Rectal smooth muscle tissue (tissue), 1 donor: ENCODE measurements around the gene TMEM11.

ENCODE experiments used
- H3K27ac ChIP-seq: one replicate; pipeline ENCODE4 v1.7.0; 2013; ENCODE audit warnings: low read depth, low read length, inconsistent platforms
- H3K27me3 ChIP-seq: one replicate; pipeline ENCODE4 v1.7.0; 2013; ENCODE audit warnings: low read length; ENCODE audit not compliant: control insufficient read depth, insufficient read depth
- H3K36me3 ChIP-seq: one replicate; pipeline ENCODE4 v1.7.0; 2013; ENCODE audit warnings: low read length; ENCODE audit not compliant: control insufficient read depth, insufficient read depth
- H3K4me1 ChIP-seq: one replicate; pipeline ENCODE4 v1.7.0; 2013; ENCODE audit warnings: low read length; ENCODE audit not compliant: control insufficient read depth, insufficient read depth
- H3K4me3 ChIP-seq: one replicate; pipeline ENCODE4 v1.7.0; 2013; ENCODE audit warnings: low read length
- H3K9ac ChIP-seq: one replicate; pipeline ENCODE4 v1.7.0; 2013; ENCODE audit warnings: low read length

Gene TMEM11

DNA sequence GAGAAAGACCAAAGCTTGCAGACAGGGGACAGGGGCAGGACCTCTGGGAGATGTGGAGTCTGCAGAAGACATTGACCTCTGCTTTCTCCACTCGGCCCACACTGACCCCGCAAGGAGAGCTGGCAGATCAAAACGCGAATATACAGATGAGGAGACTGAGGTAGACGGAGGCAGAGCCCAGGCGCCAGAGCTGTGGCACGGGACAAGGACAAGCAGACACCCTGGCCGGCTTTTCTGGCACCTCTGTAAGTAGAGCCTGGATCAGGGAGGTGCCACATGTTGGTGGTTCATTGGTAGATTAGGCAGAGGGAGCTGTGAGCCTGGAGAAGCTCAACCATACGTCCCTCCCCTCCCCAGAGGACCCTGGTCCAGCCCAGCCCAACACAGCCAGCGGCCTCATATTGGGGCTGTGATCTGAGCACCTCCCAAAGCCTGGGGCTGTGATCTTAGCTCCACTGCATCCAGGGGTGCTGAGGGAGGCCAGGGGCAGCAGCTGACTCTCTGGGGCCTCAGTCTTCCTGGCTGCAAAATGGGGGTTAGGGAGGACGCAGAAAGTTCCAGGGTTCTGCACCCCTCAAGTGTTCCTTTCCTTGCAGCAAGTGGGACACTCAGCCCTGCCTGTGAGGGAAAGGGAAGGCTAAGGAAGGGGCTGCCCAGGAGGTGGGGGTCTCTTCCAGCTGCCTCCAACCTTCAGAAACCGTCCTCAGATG is 35.3 kb upstream of the TMEM11 start:
- Histone ChIP-seq H3K36me3 (no peaks in the 10 kb centered on the region), H3K4me3 (no peak overlapping the region), H3K27me3 (no peaks in the 10 kb centered on the region), H3K4me1 (peaks cover 3% of the 10 kb centered on the region), H3K9ac (no peak overlapping the region), H3K27ac (no peak overlapping the region)

DNA sequence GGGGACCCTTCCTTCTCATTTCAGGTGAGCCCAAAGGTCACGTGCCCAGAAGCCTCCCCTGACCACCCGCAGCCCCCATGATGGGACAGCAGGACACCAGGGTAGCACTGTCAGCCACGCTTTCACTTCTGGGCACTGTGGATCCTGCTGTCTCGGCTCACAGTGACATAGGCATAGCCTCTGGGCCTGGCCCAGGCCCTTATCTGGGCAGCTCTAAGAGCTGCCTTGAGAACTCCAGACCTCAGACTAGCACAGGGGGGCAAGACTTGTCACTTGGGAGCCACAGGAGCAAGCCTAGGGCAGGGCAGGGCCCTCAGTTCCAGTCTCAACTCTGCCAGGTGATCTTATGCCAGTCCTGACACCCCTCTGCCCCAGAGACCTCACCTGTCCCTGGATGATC is 34.5 kb upstream of the TMEM11 start:
- no peaks in the 10 kb centered on the region for H3K27me3 ChIP-seq
- H3K27ac ChIP-seq, result no peak overlapping the region
- H3K9ac ChIP-seq, result no peak overlapping the region
- peaks cover 3% of the 10 kb centered on the region for H3K4me1 ChIP-seq
- H3K36me3 ChIP-seq, result no peaks in the 10 kb centered on the region
- H3K4me3 ChIP-seq, result no peak overlapping the region

GRCh38 chr17:21247552-21248258 is 33.7 kb upstream of the TMEM11 start:
- Histone ChIP-seq H3K27ac (no peak overlapping the region), H3K9ac (no peak overlapping the region), H3K27me3 (no peaks in the 10 kb centered on the region), H3K4me3 (no peak overlapping the region), H3K36me3 (no peaks in the 10 kb centered on the region), H3K4me1 (peaks cover 3% of the 10 kb centered on the region)

- Histone ChIP-seq H3K4me1 (no peaks in the 10 kb centered on the region), H3K9ac (no peak overlapping the region), H3K27me3 (no peaks in the 10 kb centered on the region), H3K4me3 (no peak overlapping the region), H3K27ac (no peak overlapping the region), H3K36me3 (no peaks in the 10 kb centered on the region)
Observed at GRCh38 chr17:21246698-21247097, 32.7 kb upstream of the TMEM11 start.

DNA sequence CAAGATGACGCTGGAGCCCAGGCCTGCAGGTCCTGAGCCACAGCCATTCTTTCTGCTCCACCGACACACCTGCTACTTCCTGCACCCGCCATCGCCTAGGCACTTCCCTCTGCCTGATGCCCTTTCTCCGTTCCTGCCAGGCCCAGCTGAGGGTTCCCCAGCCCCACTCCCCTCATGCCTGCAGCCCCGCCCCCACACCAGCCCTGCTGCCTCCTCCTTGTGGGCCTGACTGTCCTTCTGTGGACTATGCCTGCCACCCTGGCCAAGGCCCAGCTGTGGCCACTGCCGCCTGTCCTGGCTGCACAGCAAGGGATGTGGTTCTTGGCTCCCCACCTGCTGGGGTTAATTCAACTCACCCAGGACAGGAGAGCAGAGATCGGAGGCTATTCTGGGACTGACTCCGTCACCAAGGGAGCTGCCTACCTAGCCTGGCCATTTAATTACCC is 31.7 kb upstream of the TMEM11 start:
- Histone ChIP-seq H3K4me3 (no peak overlapping the region), H3K36me3 (no peaks in the 10 kb centered on the region), H3K27me3 (no peaks in the 10 kb centered on the region), H3K9ac (no peak overlapping the region), H3K4me1 (no peaks in the 10 kb centered on the region), H3K27ac (no peak overlapping the region)

DNA sequence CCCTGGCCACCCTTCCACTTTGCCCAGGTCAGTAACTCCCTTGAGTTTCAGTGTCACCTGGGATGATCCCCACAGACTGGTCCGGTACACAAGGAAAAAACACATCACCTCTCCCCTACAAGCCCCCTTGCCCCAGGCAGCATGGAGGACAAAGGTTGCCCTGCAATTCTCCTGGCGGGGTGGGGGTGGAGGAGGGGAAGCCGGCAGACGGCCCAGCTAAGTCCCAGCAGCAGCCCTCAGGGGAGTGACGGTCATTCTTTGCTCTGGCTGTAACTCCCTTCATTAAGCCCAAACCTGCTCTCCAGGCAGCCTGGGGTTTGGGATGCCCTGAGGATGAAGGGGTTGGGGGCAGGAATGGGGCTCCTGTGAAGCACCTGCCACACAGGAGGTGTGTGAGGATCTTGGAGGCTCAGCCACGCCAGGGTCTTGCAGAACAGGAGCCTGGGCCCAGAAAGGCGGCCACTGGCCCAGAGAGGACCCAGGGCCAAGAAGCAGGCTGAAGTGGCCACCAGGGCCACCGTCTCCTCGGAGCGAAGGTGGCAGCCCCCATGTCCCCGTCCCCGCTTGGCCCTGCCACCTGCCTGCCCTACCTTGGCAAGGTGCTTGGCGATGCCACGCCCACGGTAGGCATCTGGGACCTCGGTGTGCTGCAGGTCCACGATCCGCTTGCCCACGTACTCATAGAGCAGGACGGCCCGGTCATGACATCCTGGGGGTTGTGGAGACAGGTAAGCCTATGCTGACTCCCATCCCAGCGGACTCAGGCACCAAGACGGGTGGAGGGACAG is 29.7 kb upstream of the TMEM11 start:
- no peak overlapping the region for H3K27ac ChIP-seq

DNA sequence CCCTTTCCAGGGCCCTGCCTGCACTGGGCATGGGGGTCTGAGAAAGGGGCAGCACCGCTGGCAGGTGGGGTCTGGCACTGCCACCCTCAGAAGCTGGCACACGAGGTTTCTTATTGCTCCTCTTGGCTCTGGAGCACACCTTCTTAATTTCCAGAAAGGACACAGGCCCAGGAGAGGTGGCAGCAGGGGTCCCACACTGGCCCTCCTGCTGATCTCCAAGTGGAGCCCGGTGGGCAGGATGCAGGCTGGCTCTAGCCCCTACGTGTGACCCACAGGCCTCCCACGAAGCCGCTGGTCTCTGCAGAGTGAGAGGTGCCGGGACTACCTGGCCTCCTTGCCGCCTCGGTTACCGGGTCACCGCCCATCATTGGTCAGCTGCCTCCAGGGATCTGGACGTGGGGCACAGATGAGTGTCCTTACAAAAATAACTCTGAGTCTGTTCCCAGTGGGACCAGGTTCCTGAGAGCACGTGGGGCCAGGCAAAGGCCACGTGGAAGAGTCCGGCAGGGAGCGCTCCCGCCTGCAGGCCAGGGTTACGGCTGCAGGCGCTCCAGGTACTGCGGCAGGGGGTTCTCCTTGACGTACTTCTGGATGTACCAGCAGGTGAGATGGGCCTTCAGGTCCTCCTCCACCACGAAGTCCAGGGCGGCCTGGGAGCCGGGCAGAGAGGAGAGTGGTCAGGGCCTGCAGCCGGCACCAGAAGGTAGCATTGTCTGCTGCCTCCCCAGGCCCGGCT is 29.0 kb upstream of the TMEM11 start:
- H3K36me3 ChIP-seq, result no peaks in the 10 kb centered on the region
- H3K27me3 ChIP-seq, result no peaks in the 10 kb centered on the region
- no peaks in the 10 kb centered on the region for H3K4me1 ChIP-seq
- no peak overlapping the region for H3K9ac ChIP-seq
- H3K4me3 ChIP-seq, result no peak overlapping the region
- H3K27ac ChIP-seq, result no peak overlapping the region

More for the DNA sequence above, 29.7 kb upstream of the TMEM11 start:
- Histone ChIP-seq H3K27me3 (no peaks in the 10 kb centered on the region), H3K36me3 (no peaks in the 10 kb centered on the region), H3K4me1 (no peaks in the 10 kb centered on the region), H3K4me3 (no peak overlapping the region), H3K9ac (no peak overlapping the region)

DNA sequence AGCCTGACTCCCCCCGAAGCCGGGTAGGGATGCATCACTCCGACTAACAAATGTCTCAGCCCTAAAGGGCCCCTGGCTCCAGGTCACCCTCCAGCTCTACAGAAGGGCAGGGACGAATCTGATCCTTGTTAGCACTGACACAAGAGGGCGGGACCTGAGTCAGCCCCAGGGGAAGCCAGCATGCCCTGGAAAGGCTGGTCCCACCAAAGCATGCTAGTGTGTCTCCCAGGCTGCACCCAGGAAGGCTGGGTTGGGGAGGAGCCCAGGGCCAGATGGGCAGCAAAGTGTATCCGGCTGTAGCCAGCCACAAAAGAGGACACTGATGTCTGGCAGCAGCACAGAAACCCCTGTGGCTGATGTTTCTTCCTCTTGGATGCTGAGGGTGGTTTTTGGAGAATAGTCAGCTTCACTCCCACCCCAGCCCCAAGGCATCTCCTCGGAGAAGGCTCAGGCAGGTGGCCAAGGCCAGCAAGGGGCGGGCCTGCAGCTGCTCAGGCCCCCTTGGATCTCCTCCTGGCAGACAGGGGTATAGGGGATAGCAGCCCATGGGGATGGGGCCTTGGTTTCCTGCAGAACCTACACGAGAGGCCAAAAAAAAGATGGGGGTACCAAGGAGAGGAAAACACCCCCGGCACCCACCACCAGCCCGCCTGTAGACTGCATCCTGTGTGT is 28.2 kb upstream of the TMEM11 start:
- H3K9ac ChIP-seq, result no peak overlapping the region
- H3K36me3 ChIP-seq, result no peaks in the 10 kb centered on the region
- H3K4me3 ChIP-seq, result no peak overlapping the region
- H3K27me3 ChIP-seq, result no peaks in the 10 kb centered on the region
- no peaks in the 10 kb centered on the region for H3K4me1 ChIP-seq
- no peak overlapping the region for H3K27ac ChIP-seq

DNA sequence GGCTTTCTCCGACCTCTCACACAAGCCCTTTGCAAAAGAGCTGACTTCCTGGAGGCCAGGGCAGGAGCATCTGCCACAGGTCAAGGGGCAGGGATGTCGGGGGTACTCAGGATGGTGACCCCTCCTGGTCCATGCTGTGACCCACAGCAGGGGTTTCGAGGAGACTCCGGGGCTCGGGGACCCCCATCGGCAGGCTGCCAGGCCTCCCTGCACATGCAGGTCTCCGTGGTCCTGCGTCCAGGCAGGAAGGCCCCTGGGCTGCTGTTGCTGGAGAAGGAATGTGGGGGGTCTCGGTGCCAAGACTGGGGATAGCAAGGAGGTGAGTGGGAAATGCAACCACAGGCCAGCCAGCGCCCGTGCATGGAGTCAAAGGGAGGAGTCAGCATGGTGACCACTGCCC is 27.6 kb upstream of the TMEM11 start:
- Histone ChIP-seq H3K4me3 (no peak overlapping the region), H3K27me3 (no peaks in the 10 kb centered on the region), H3K36me3 (no peaks in the 10 kb centered on the region), H3K9ac (no peak overlapping the region), H3K27ac (no peak overlapping the region), H3K4me1 (no peaks in the 10 kb centered on the region)

DNA sequence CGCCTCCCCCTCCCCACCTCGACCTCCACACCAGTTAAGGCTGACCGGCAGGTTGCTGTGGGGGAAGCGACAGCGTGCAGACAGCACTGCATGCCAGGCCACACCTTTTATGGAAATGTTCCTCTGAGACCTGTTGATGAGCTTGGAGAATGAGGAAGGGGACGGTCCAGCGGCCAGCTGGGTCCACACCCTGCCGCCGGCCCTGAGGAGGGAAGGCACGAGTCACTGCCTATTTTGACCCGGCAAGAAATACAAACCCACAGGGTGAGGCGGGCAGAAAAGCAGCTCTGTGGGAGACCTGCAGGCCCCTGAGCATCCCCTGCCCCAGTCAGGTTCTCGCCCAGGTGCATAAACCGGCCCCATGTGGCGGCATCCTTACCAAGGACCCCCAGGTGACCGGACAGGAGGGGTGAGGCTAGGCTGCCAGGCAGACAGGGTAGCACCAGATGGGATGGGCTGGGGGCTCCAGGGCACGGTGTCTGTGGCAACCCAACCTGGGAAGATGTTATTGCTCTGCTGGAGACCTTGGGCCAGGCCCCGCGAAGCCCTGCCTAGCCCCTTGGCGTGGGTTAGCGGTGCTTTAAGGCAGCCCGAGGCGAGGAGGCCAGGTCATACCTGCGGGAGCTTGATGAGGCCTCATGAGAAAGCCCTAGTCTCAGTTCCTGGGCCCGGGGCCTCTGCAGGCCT is 26.6 kb upstream of the TMEM11 start:
- Histone ChIP-seq H3K36me3 (no peaks in the 10 kb centered on the region), H3K27ac (no peak overlapping the region), H3K9ac (no peak overlapping the region), H3K27me3 (no peaks in the 10 kb centered on the region), H3K4me1 (no peaks in the 10 kb centered on the region), H3K4me3 (no peak overlapping the region)

DNA sequence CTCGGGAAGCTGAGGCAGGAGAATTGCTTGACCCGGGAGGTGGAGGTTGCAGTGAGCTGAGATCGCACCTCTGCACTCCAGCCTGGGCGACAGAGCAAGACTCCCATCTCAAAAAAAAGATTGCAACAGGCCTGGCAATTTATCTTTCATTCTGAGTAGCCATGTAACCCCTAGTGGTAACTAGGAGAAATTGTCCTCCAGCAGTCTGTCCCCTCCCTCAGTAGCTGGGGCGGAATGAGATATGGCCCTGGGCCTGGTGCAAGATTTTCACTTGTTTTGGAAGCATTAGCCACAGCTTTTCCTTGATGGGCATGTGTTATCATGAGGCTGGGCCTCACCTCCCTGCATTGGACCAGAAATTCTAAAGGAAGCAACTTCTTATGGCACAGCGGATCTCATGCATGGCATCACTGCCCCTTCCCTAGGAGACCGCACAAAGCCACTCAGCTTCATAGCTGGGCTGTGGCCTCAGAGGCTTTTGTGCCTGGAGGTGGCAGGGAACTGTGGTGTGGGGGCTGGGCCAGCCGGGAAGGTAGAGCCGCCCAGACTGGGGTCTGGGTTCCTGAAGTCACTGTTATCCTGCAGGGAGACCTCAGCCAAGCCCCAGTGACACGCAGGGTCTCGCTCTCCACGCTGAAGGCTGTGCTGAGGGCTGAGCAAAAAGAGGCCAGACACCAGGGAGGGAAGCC is 25.9 kb upstream of the TMEM11 start:
- Histone ChIP-seq H3K4me3 (no peak overlapping the region), H3K27me3 (no peaks in the 10 kb centered on the region), H3K36me3 (no peaks in the 10 kb centered on the region), H3K27ac (no peak overlapping the region), H3K9ac (no peak overlapping the region), H3K4me1 (no peaks in the 10 kb centered on the region)
